T-helper 2 cell treated with Interferon-gamma antibody and Interleukin-4, amounts not matched to agents 5 μg/mL and 100 μg/mL, for 36 hours (primary cell): ENCODE measurements around the gene MYO6.
"Not testable (repeated sequence)": the region's sequence is repeated elsewhere in the genome, so short reads cannot be mapped to it uniquely, and the experiment has no call there.

ENCODE experiments used
- DNase-seq: peaks from one replicate; pipeline ENCODE4 v3.0.0; 2021; ENCODE audit warnings: low spot score
- H3K27ac Mint-ChIP-seq: one replicate; pipeline ENCODE4 v1.8.0; 2021; ENCODE audit warnings: mild to moderate bottlenecking, mixed read lengths
- H3K27me3 Mint-ChIP-seq: one replicate; pipeline ENCODE4 v1.8.0; 2021; ENCODE audit warnings: low read depth, mixed read lengths
- H3K36me3 Mint-ChIP-seq: one replicate; pipeline ENCODE4 v1.8.0; 2021; ENCODE audit warnings: low read depth, mixed read lengths
- H3K4me1 Mint-ChIP-seq: one replicate; pipeline ENCODE4 v1.8.0; 2021; ENCODE audit warnings: low read depth, mixed read lengths
- H3K4me3 Mint-ChIP-seq: one replicate; pipeline ENCODE4 v1.8.0; 2022; ENCODE audit warnings: mild to moderate bottlenecking, moderate library complexity, mixed read lengths
- H3K9me3 Mint-ChIP-seq: one replicate; pipeline ENCODE4 v1.8.0; 2021; ENCODE audit warnings: mixed read lengths

The MYO6 gene

GRCh38 chr6:75748743-75749538 is at the start of gene MYO6:
TSS of gene MYO6 (plus strand) at chr6:75749239. CDS start at chr6:75817548, 68,309 bp downstream.
- Mint-ChIP-seq H3K4me1 (peaks cover 7% of the 10 kb centered on the region), H3K36me3 (no peaks in the 10 kb centered on the region), H3K27me3 (peaks cover 59% of the 10 kb centered on the region), H3K9me3 (no peaks in the 10 kb centered on the region), H3K27ac (no peak within 1 kb of the TSS), H3K4me3 (peak within 1 kb of the TSS; percentile 86)
- peak; percentile 20 for DNase-seq

- not testable (repeated sequence) for DNase-seq, H3K9me3 Mint-ChIP-seq, H3K27ac Mint-ChIP-seq, H3K27me3 Mint-ChIP-seq, H3K4me1 Mint-ChIP-seq, H3K4me3 Mint-ChIP-seq
- H3K36me3 Mint-ChIP-seq, result peaks cover 32% of the 10 kb centered on the region
Observed at GRCh38 chr6:75708334-75708733, 40.7 kb upstream of the MYO6 start.

GRCh38 chr6:75711173-75711572 is 37.9 kb upstream of the MYO6 start:
- Mint-ChIP-seq H3K27me3 (no peaks in the 10 kb centered on the region), H3K9me3 (no peaks in the 10 kb centered on the region), H3K4me1 (no peaks in the 10 kb centered on the region), H3K27ac (no peak overlapping the region), H3K36me3 (peaks cover 38% of the 10 kb centered on the region), H3K4me3 (no peak overlapping the region)
- no peak for DNase-seq

- H3K27me3 Mint-ChIP-seq, result no peaks in the 10 kb centered on the region
- no peak overlapping the region for H3K27ac Mint-ChIP-seq
- no peak for DNase-seq
- H3K9me3 Mint-ChIP-seq, result no peaks in the 10 kb centered on the region
- H3K36me3 Mint-ChIP-seq, result peaks cover 14% of the 10 kb centered on the region
- no peaks in the 10 kb centered on the region for H3K4me1 Mint-ChIP-seq
- no peak overlapping the region for H3K4me3 Mint-ChIP-seq
Observed at GRCh38 chr6:75719133-75719532, 29.9 kb upstream of the MYO6 start.

GRCh38 chr6:75723382-75723781 is 25.7 kb upstream of the MYO6 start:
- no peaks in the 10 kb centered on the region for H3K4me1 Mint-ChIP-seq
- DNase-seq, result no peak
- H3K27me3 Mint-ChIP-seq, result no peaks in the 10 kb centered on the region
- no peaks in the 10 kb centered on the region for H3K36me3 Mint-ChIP-seq
- no peak overlapping the region for H3K27ac Mint-ChIP-seq
- no peak overlapping the region for H3K4me3 Mint-ChIP-seq
- no peaks in the 10 kb centered on the region for H3K9me3 Mint-ChIP-seq

GRCh38 chr6:75727206-75727605 is 21.8 kb upstream of the MYO6 start:
- Mint-ChIP-seq H3K27me3 (peaks cover 3% of the 10 kb centered on the region), H3K4me3 (no peak overlapping the region)

GRCh38 chr6:75731029-75731428 is 18.0 kb upstream of the MYO6 start:
- not testable (repeated sequence) for H3K27me3 Mint-ChIP-seq, H3K36me3 Mint-ChIP-seq, H3K4me1 Mint-ChIP-seq

More at GRCh38 chr6:75727206-75727605, 21.8 kb upstream of the MYO6 start:
- H3K4me1 Mint-ChIP-seq, result no peaks in the 10 kb centered on the region
- H3K9me3 Mint-ChIP-seq, result no peaks in the 10 kb centered on the region
- DNase-seq, result no peak
- H3K36me3 Mint-ChIP-seq, result no peaks in the 10 kb centered on the region
- H3K27ac Mint-ChIP-seq, result no peak overlapping the region

GRCh38 chr6:75735491-75736186 is 13.4 kb upstream of the MYO6 start:
- Mint-ChIP-seq H3K36me3 (no peaks in the 10 kb centered on the region), H3K4me3 (no peak overlapping the region), H3K4me1 (no peaks in the 10 kb centered on the region), H3K9me3 (no peaks in the 10 kb centered on the region), H3K27ac (no peak overlapping the region), H3K27me3 (peaks cover 9% of the 10 kb centered on the region)
- no peak for DNase-seq

More at GRCh38 chr6:75731029-75731428, 18.0 kb upstream of the MYO6 start:
- H3K27ac Mint-ChIP-seq, H3K9me3 Mint-ChIP-seq, DNase-seq, H3K4me3 Mint-ChIP-seq: not testable (repeated sequence)

GRCh38 chr6:75743971-75744370 is 5.1 kb upstream of the MYO6 start:
- Mint-ChIP-seq H3K36me3 (no peaks in the 10 kb centered on the region), H3K4me1 (peaks cover 5% of the 10 kb centered on the region), H3K27me3 (peaks cover 38% of the 10 kb centered on the region), H3K9me3 (no peaks in the 10 kb centered on the region), H3K27ac (no peak overlapping the region), H3K4me3 (no peak overlapping the region)
- no peak for DNase-seq

GRCh38 chr6:75745404-75745803 is 3.6 kb upstream of the MYO6 start:
- H3K27ac Mint-ChIP-seq, result no peak overlapping the region
- no peaks in the 10 kb centered on the region for H3K9me3 Mint-ChIP-seq
- DNase-seq, result no peak
- H3K27me3 Mint-ChIP-seq, result peaks cover 46% of the 10 kb centered on the region
- peaks cover 7% of the 10 kb centered on the region for H3K4me1 Mint-ChIP-seq
- no peak overlapping the region for H3K4me3 Mint-ChIP-seq
- no peaks in the 10 kb centered on the region for H3K36me3 Mint-ChIP-seq

GRCh38 chr6:75746221-75746620 is 2.8 kb upstream of the MYO6 start:
- Mint-ChIP-seq H3K36me3 (no peaks in the 10 kb centered on the region), H3K27ac (no peak overlapping the region), H3K27me3 (peaks cover 54% of the 10 kb centered on the region), H3K4me3 (no peak overlapping the region), H3K9me3 (no peaks in the 10 kb centered on the region), H3K4me1 (peaks cover 7% of the 10 kb centered on the region)
- no peak for DNase-seq

- Mint-ChIP-seq H3K27me3 (peaks cover 59% of the 10 kb centered on the region), H3K27ac (no peak overlapping the region), H3K4me3 (no peak overlapping the region), H3K9me3 (no peaks in the 10 kb centered on the region), H3K4me1 (peaks cover 7% of the 10 kb centered on the region), H3K36me3 (no peaks in the 10 kb centered on the region)
- no peak for DNase-seq
Observed at GRCh38 chr6:75747152-75747992, 1.7 kb upstream of the MYO6 start.

GRCh38 chr6:75748003-75748742 is 866 bp upstream of the MYO6 start:
- H3K27ac Mint-ChIP-seq, result no peak overlapping the region
- H3K9me3 Mint-ChIP-seq, result no peaks in the 10 kb centered on the region
- peak overlapping the region; percentile 81 for H3K4me3 Mint-ChIP-seq
- H3K27me3 Mint-ChIP-seq, result peaks cover 59% of the 10 kb centered on the region
- DNase-seq, result no peak
- H3K4me1 Mint-ChIP-seq, result peaks cover 7% of the 10 kb centered on the region
- H3K36me3 Mint-ChIP-seq, result no peaks in the 10 kb centered on the region
